Natural killer cell (primary cell): Measurements from ENCODE around the gene TBCCD1. TPM values are rescaled to one million over a fixed set of nuclear protein-coding genes. Genes with fewer than 3 reads are reported as not detected.
"Not testable (repeated sequence)": the region's sequence is repeated elsewhere in the genome, so short reads cannot be mapped to it uniquely, and the experiment has no call there.

Experiments used
- ATAC-seq, 3 donors: fragments of 150-1000 bp in 2 of 3; fragments of 200-7000 bp in 1 of 3; cut with Tn5 transposase; 1 replicate in 1 of 3; 2 replicates in 2 of 3; pipeline ENCODE4 v1.10.0; 2021; ENCODE audit warnings: mild to moderate bottlenecking in 2 of 3, moderate library complexity in 2 of 3
- DNase-seq, 2 donors: peaks; one replicate each; pipeline versions ENCODE4 v3.0.0 to v3.0.0-alpha.2; 2013 to 2021; ENCODE audit warnings: mixed read lengths in 1 of 2
- H3K27ac ChIP-seq: one replicate; pipeline ENCODE4 v1.5.1; 2013; ENCODE audit warnings: mild to moderate bottlenecking, low read length
- H3K27me3 ChIP-seq: one replicate; pipeline ENCODE4 v1.6.1; 2013; ENCODE audit warnings: low read length; ENCODE audit not compliant: control insufficient read depth, insufficient read depth
- H3K36me3 ChIP-seq: one replicate; pipeline ENCODE4 v1.6.1; 2013; ENCODE audit warnings: low read length; ENCODE audit not compliant: control insufficient read depth, insufficient read depth
- H3K4me1 ChIP-seq: one replicate; pipeline ENCODE4 v1.6.1; 2013; ENCODE audit warnings: low read length; ENCODE audit not compliant: control insufficient read depth, insufficient read depth
- H3K4me3 ChIP-seq: one replicate; pipeline ENCODE4 v1.5.1; 2013; ENCODE audit warnings: low read length
- H3K9me3 ChIP-seq: one replicate; pipeline ENCODE4 v1.6.1; 2013; ENCODE audit warnings: low read length; ENCODE audit not compliant: control insufficient read depth, insufficient read depth
- H3K27ac Mint-ChIP-seq, 2 donors: one replicate each; pipeline ENCODE4 v1.8.0; 2022; ENCODE audit warnings: mild to moderate bottlenecking in 2 of 2, mixed read lengths in 2 of 2, moderate library complexity in 1 of 2
- H3K27me3 Mint-ChIP-seq, 2 donors: one replicate each; pipeline ENCODE4 v1.8.0; 2022; ENCODE audit warnings: low read depth in 2 of 2, mixed read lengths in 2 of 2
- H3K36me3 Mint-ChIP-seq: one replicate; pipeline ENCODE4 v1.8.0; 2022; ENCODE audit warnings: mixed read lengths
- H3K4me1 Mint-ChIP-seq, 2 donors: one replicate each; pipeline ENCODE4 v1.8.0; 2022; ENCODE audit warnings: mixed read lengths in 2 of 2
- H3K4me3 Mint-ChIP-seq: one replicate; pipeline ENCODE4 v1.8.0; 2022; ENCODE audit warnings: mild to moderate bottlenecking, moderate library complexity, mixed read lengths
- H3K9me3 Mint-ChIP-seq, 2 donors: one replicate each; pipeline ENCODE4 v1.8.0; 2022; ENCODE audit warnings: mixed read lengths in 2 of 2
- CTCF ChIP-seq: fragments of 200-600 bp; IDR thresholded peaks from one replicate; pipeline ENCODE4 v1.8.0; 2022; ENCODE audit warnings: antibody characterized with exemption
- WGBS: methylation state at CpG from one replicate; pipeline ENCODE4 v1.1.7; 2013; ENCODE audit warnings: missing lambda C conversion rate; ENCODE audit not compliant: insufficient coverage; 5-methylcytosine and 5-hydroxymethylcytosine counted together
- intact Hi-C: fragments of 100-400 bp; cut with micrococcal nuclease; formaldehyde crosslinking; loops from one replicate; pipeline ENCODE4 v1.14.2; 2022
- total RNA-seq, 4 donors: library from RNA; stranded (reverse); fragments of 120-200 nt in 1 of 4; gene quantifications; one replicate each; pipeline versions ENCODE4 v1.2.3 to v1.2.4, GENCODE V29; 2013 to 2022

TBCCD1 gene
- total RNA-seq, 3 donors from 2014 or later (not counting 1 experiment from before 2014, with no cell fraction given): 16.8 to 23.0 (median 20.3) TPM

GRCh38 chr3:186536883-186537844, 30.0 kb downstream of the TBCCD1 start:
- no peak overlapping the region for H3K4me3 ChIP-seq
- intact Hi-C loops: no loop called here
- DNase-seq (no peak), ATAC-seq (no peak)
- H3K27me3 Mint-ChIP-seq: no peaks in the 10 kb centered on the region
- H3K4me1 Mint-ChIP-seq: peaks cover 18 to 21% of the 10 kb centered on the region in 2 donors
- peaks cover 19% of the 10 kb centered on the region for H3K4me1 ChIP-seq
- no peaks in the 10 kb centered on the region for H3K9me3 ChIP-seq
- H3K27ac Mint-ChIP-seq: peak overlapping the region in 1 of 2 donors; percentile 12
- no peaks in the 10 kb centered on the region for H3K9me3 Mint-ChIP-seq
- H3K36me3 ChIP-seq: no peaks in the 10 kb centered on the region
- H3K27ac ChIP-seq: no peak overlapping the region
- H3K27me3 ChIP-seq: no peaks in the 10 kb centered on the region
- no peaks in the 10 kb centered on the region for H3K36me3 Mint-ChIP-seq
- H3K4me3 Mint-ChIP-seq: no peak overlapping the region
- TF ChIP-seq CTCF: no peak

GRCh38 chr3:186534113-186534669, 32.9 kb downstream of the TBCCD1 start:
- H3K4me1 ChIP-seq: peaks cover 24% of the 10 kb centered on the region
- H3K4me3 ChIP-seq: no peak overlapping the region
- Mint-ChIP-seq H3K9me3 (no peaks in the 10 kb centered on the region), H3K36me3 (no peaks in the 10 kb centered on the region), H3K27ac (no peak overlapping the region), H3K4me3 (no peak overlapping the region), H3K4me1 (peaks cover 10 to 13% of the 10 kb centered on the region in 2 donors), H3K27me3 (no peaks in the 10 kb centered on the region)
- no peaks in the 10 kb centered on the region for H3K9me3 ChIP-seq
- intact Hi-C loops: no loop called here
- DNase-seq: peak in 1 of 2 donors; percentile 78
- H3K36me3 ChIP-seq: no peaks in the 10 kb centered on the region
- WGBS: 22% methylated on average over 5 of the region's 6 CpGs
- ATAC-seq: peak; percentile 69 to 84 (median 81)
- no peak for TF ChIP-seq CTCF
- no peaks in the 10 kb centered on the region for H3K27me3 ChIP-seq
- H3K27ac ChIP-seq: peak overlapping the region; percentile 67

GRCh38 chr3:186532598-186533072, 34.5 kb downstream of the TBCCD1 start:
- DNase-seq: no peak
- peaks cover 10 to 13% of the 10 kb centered on the region in 2 donors for H3K4me1 Mint-ChIP-seq
- intact Hi-C loops: no loop called here

GRCh38 chr3:186531694-186532093, 35.4 kb downstream of the TBCCD1 start:
- H3K27ac Mint-ChIP-seq, H3K27me3 ChIP-seq, H3K27ac ChIP-seq, H3K27me3 Mint-ChIP-seq, H3K9me3 ChIP-seq, DNase-seq, intact Hi-C loops, H3K4me3 Mint-ChIP-seq, H3K9me3 Mint-ChIP-seq, H3K36me3 ChIP-seq, H3K4me3 ChIP-seq, H3K36me3 Mint-ChIP-seq, ATAC-seq: not testable (repeated sequence)
- 100% methylated on average over 2 of the region's 3 CpGs for WGBS
- peaks cover 10 to 13% of the 10 kb centered on the region in 2 donors for H3K4me1 Mint-ChIP-seq
- H3K4me1 ChIP-seq: peaks cover 25% of the 10 kb centered on the region

More at GRCh38 chr3:186532598-186533072, 34.5 kb downstream of the TBCCD1 start:
- no peak overlapping the region for H3K27ac Mint-ChIP-seq
- Histone ChIP-seq H3K4me1 (peaks cover 25% of the 10 kb centered on the region), H3K4me3 (no peak overlapping the region), H3K9me3 (no peaks in the 10 kb centered on the region), H3K36me3 (no peaks in the 10 kb centered on the region), H3K27me3 (no peaks in the 10 kb centered on the region), H3K27ac (peak overlapping the region; percentile 64)
- H3K27me3 Mint-ChIP-seq: no peaks in the 10 kb centered on the region
- 36% methylated on average over 1 of the region's 1 CpG for WGBS
- no peaks in the 10 kb centered on the region for H3K9me3 Mint-ChIP-seq
- peak in 1 of 3 donors; percentile 30 for ATAC-seq
- no peaks in the 10 kb centered on the region for H3K36me3 Mint-ChIP-seq
- no peak overlapping the region for H3K4me3 Mint-ChIP-seq
- no peak for TF ChIP-seq CTCF
